Lower lobe of right lung (tissue), 2 donors: ENCODE measurements around the gene UBE2G2. TPM values are rescaled to one million over a fixed set of nuclear protein-coding genes. Genes with fewer than 3 reads are reported as not detected.
A peak's percentile ranks its signal among the peaks of the same experiment; 100 is the strongest.

ENCODE experiments used
- ATAC-seq, 2 donors: fragments of 200-7000 bp; cut with Tn5 transposase; one replicate each; pipeline ENCODE4 v1.9.1; 2020 to 2022; ENCODE audit warnings: mild to moderate bottlenecking in 2 of 2, moderate library complexity in 2 of 2
- DNase-seq: peaks from one replicate; pipeline ENCODE4 v3.0.0-alpha.2; 2020
- H3K27ac ChIP-seq: fragments of 200-600 bp; one replicate; pipeline ENCODE4 v1.8.0; 2022
- H3K27me3 ChIP-seq: fragments of 200-600 bp; one replicate; pipeline ENCODE4 v1.8.0; 2022; ENCODE audit warnings: low read depth
- H3K36me3 ChIP-seq: fragments of 200-600 bp; one replicate; pipeline ENCODE4 v1.8.0; 2022; ENCODE audit warnings: mild to moderate bottlenecking
- H3K4me1 ChIP-seq: fragments of 200-600 bp; one replicate; pipeline ENCODE4 v1.8.0; 2022
- H3K4me3 ChIP-seq: fragments of 200-600 bp; one replicate; pipeline ENCODE4 v1.8.0; 2022; ENCODE audit warnings: mild to moderate bottlenecking
- H3K9me3 ChIP-seq: fragments of 200-600 bp; one replicate; pipeline ENCODE4 v1.8.0; 2022
- intact Hi-C: fragments of 100-400 bp; cut with DNase I; formaldehyde crosslinking; loops from one replicate; pipeline ENCODE4 v1.11.0; 2022
- total RNA-seq: library from RNA; stranded (reverse); fragmentation: NEBNext Ultra II Directional; extraction: Animal tissue kit (Norgen Biotek cat#: 25700); gene quantifications from one replicate; pipeline ENCODE4 v1.2.1, GENCODE V29; 2021
- TF ChIP-seq, protein P1 (sequence below): fragments of 200-600 bp; IDR thresholded peaks from one replicate; pipeline ENCODE4 v1.8.0; 2022; ENCODE audit warnings: antibody characterized with exemption, mild to moderate bottlenecking
- donor health status: DM: no; HTN: yes; CAD: no; lungs with severe emphysema.

Gene UBE2G2
- total RNA-seq, 1 donor from 2014 or later, result 76.9 TPM

DNA sequence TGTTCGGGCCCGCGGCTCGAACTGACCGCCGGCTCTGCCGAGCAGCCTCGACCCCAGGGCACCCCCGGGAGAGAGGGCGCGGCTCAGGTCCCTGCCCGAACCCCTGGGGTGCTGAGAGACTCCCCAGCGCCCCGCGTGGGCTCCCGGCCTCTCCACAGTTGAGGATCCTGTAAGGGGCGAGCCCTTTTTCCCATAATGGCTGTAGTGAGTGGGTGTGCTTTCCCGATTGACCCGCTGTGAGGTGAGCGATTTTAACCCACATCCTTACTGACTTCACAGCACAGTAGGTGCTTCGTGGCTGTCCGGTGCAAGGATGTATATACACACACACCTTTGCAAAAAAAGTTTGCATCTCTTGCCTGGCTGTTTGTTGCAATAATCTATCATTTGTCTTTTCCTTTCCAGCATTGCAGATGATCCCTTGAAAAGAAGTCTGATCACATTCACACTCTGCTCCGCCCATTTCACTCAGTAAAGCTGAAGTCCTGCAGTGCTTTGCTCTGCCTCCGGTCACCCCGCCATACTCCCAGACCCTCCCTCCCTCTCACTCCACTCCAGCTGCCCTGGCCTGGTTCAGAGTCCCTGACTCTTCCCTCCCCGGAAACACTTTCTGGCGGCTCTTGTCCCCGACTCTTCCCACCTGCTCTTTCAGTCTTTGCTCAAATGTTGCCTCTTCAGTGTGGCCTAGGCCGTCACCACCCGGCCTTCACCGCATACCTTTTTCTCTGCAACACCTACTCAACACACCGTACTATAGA lies 955 bp upstream of the UBE2G2 start:
- Histone ChIP-seq H3K36me3 (peaks cover 32% of the 10 kb centered on the region), H3K27ac (peak overlapping the region; percentile 80), H3K4me3 (peak overlapping the region; percentile 97), H3K9me3 (no peaks in the 10 kb centered on the region), H3K27me3 (no peaks in the 10 kb centered on the region), H3K4me1 (peaks cover 34% of the 10 kb centered on the region)
- no peak for DNase-seq
- peak in 1 of 2 donors; percentile 6 for ATAC-seq
- TF ChIP-seq, protein P1, sequence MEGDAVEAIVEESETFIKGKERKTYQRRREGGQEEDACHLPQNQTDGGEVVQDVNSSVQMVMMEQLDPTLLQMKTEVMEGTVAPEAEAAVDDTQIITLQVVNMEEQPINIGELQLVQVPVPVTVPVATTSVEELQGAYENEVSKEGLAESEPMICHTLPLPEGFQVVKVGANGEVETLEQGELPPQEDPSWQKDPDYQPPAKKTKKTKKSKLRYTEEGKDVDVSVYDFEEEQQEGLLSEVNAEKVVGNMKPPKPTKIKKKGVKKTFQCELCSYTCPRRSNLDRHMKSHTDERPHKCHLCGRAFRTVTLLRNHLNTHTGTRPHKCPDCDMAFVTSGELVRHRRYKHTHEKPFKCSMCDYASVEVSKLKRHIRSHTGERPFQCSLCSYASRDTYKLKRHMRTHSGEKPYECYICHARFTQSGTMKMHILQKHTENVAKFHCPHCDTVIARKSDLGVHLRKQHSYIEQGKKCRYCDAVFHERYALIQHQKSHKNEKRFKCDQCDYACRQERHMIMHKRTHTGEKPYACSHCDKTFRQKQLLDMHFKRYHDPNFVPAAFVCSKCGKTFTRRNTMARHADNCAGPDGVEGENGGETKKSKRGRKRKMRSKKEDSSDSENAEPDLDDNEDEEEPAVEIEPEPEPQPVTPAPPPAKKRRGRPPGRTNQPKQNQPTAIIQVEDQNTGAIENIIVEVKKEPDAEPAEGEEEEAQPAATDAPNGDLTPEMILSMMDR, result no peak
- intact Hi-C loops, result no loop called here

DNA sequence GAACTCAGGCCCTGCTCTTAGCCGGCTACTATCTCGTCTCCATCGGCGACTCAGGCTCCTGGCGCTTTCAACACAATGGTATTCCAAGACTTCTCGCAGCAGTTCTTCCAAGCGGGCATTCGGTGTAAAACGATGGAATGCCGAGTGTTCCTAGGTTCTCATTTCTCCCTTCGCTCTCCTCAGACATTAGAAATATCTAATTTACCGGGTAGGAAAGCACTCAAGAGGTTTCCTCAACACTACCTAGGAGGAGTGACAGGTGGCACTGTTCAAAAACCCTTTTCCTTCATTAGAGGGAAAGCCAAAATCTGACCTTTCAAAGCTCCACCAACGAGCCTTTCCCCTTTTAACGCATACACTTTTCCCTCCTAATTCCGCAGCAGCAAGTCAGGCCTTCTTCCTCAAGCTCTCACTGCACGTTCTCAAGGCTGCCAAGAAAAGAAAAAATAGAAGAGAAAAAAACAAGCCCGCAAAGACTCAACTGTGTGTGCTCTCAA lies 601 bp downstream of the UBE2G2 start:
- no peaks in the 10 kb centered on the region for H3K9me3 ChIP-seq

DNA sequence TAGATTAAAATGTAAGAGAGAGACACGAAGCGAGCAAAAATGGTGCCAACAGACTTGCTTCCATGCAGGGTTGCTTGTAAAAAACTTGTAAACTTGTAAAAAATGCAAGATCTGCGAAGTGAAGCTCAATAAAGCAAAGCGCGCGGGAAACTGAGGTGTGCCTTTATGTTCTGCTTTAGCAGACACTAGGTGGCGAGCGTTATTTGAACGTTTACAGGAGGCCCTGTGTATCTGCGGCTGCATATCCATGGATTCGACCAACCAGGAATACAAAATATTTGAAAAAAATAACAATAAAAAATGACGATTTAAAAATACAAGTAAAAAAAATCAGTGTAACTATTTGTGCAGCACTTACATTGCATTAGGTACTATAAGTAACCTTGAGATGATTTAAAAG lies 1.5 kb downstream of the UBE2G2 start:
- TF ChIP-seq, protein P1, result peak; percentile 33
- H3K27ac ChIP-seq, result no peak overlapping the region
- DNase-seq, result no peak
- H3K4me1 ChIP-seq, result peaks cover 34% of the 10 kb centered on the region
- no peaks in the 10 kb centered on the region for H3K27me3 ChIP-seq
- peaks cover 18% of the 10 kb centered on the region for H3K36me3 ChIP-seq
- no peaks in the 10 kb centered on the region for H3K9me3 ChIP-seq
- H3K4me3 ChIP-seq, result peak overlapping the region; percentile 97
- ATAC-seq, result no peak
- intact Hi-C loops, result no loop called here

More for the DNA sequence above, 601 bp downstream of the UBE2G2 start:
- peaks cover 34% of the 10 kb centered on the region for H3K4me1 ChIP-seq
- TF ChIP-seq, protein P1, result peak; percentile 20
- DNase-seq (no peak), ATAC-seq (peak; percentile 37 to 57)
- peaks cover 27% of the 10 kb centered on the region for H3K36me3 ChIP-seq
- H3K27ac ChIP-seq, result peak overlapping the region; percentile 80
- H3K4me3 ChIP-seq, result peak overlapping the region; percentile 97
- intact Hi-C loops, result no loop called here
- no peaks in the 10 kb centered on the region for H3K27me3 ChIP-seq

- peak; percentile 25 to 44 for ATAC-seq
- DNase-seq, result no peak
- intact Hi-C loops, result no loop called here
These were observed 2.0 kb downstream of the UBE2G2 start for GRCh38 chr21:44799646-44800045.

DNA sequence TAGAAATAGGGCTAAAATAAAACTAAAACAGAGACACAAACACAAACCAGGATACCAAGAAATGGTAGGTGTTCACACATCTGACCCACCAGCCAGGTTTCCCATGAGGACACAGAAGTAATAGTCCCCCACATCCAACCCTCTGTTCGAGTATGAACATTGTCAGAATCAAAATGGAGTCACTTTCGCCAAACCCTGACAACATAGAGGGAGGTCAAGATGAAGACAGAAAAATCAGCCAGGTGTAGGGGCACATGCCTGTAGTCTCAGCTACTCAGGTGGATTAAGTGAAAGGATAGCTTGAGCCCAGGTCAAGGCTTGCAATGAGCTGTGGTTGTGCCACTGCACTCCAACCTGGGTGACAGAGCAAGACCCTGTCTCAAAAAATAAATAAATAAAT lies 3.8 kb downstream of the UBE2G2 start:
- Histone ChIP-seq H3K27ac (no peak overlapping the region), H3K4me1 (peaks cover 40% of the 10 kb centered on the region), H3K27me3 (no peaks in the 10 kb centered on the region), H3K4me3 (no peak overlapping the region), H3K36me3 (peaks cover 11% of the 10 kb centered on the region), H3K9me3 (no peaks in the 10 kb centered on the region)
- TF ChIP-seq, protein P1, result no peak
- no peak for ATAC-seq
- intact Hi-C loops, result no loop called here
- DNase-seq, result no peak

More at GRCh38 chr21:44799646-44800045, 2.0 kb downstream of the UBE2G2 start:
- no peaks in the 10 kb centered on the region for H3K9me3 ChIP-seq
- H3K4me1 ChIP-seq, result peaks cover 34% of the 10 kb centered on the region
- TF ChIP-seq, protein P1, result no peak
- H3K36me3 ChIP-seq, result peaks cover 14% of the 10 kb centered on the region
- no peaks in the 10 kb centered on the region for H3K27me3 ChIP-seq
- no peak overlapping the region for H3K27ac ChIP-seq
- H3K4me3 ChIP-seq, result no peak overlapping the region
